WTC11 (cell line): Measurements from ENCODE around the gene CDKN1B. TPM values are rescaled to one million over a fixed set of nuclear protein-coding genes. Genes with fewer than 3 reads are reported as not detected.

Source experiments
- ATAC-seq: fragments of 200-7000 bp; cut with Tn5 transposase; 2 replicates; pipeline ENCODE4 v1.10.0; 2021; ENCODE audit warnings: mild to moderate bottlenecking, moderate library complexity
- CTCF ChIA-PET: fragments of 300-600 bp; sonication (Branson Sonifier 250); formaldehyde crosslinking; loops from one replicate; lab custom pipeline; 2021; ENCODE audit warnings: antibody characterized with exemption; lab: Charles Lee
- POLR2A ChIA-PET: fragments of 350-600 bp; sonication (Branson Sonifier 250); formaldehyde crosslinking; loops from one replicate; lab custom pipeline; 2021; ENCODE audit warnings: antibody characterized with exemption; lab: Charles Lee
- DNase-seq: peaks from one replicate; pipeline ENCODE4 v3.0.0; 2021; ENCODE audit warnings: low spot score
- H3K27ac Mint-ChIP-seq: 2 replicates; pipeline ENCODE4 v1.8.0; 2021; ENCODE audit warnings: mixed read lengths
- H3K27me3 Mint-ChIP-seq: 2 replicates; pipeline ENCODE4 v1.8.0; 2021; ENCODE audit warnings: low read depth, mild to moderate bottlenecking, moderate library complexity, mixed read lengths
- H3K36me3 Mint-ChIP-seq: 2 replicates; pipeline ENCODE4 v1.8.0; 2021; ENCODE audit warnings: mixed read lengths
- H3K4me1 Mint-ChIP-seq: 2 replicates; pipeline ENCODE4 v1.8.0; 2022; ENCODE audit warnings: mixed read lengths
- H3K4me3 Mint-ChIP-seq: 2 replicates; pipeline ENCODE4 v1.8.0; 2021; ENCODE audit warnings: mild to moderate bottlenecking, moderate library complexity, mixed read lengths
- H3K9me3 Mint-ChIP-seq: 2 replicates; pipeline ENCODE4 v1.8.0; 2021; ENCODE audit warnings: mixed read lengths
- ARID4B ChIP-seq: sonication (generic); formaldehyde crosslinking; IDR thresholded peaks from 2 replicates; pipeline ENCODE4 v1.8.0; 2023; ENCODE audit warnings: missing genetic modification reagents, mild to moderate bottlenecking, borderline replicate concordance
- ATF6 ChIP-seq: sonication (generic); formaldehyde crosslinking; IDR thresholded peaks from 2 replicates; pipeline ENCODE4 v1.8.1; 2023; ENCODE audit warnings: mild to moderate bottlenecking, missing genetic modification reagents
- CREM ChIP-seq: sonication (generic); formaldehyde crosslinking; IDR thresholded peaks from 2 replicates; pipeline ENCODE4 v1.8.1; 2022; ENCODE audit warnings: mild to moderate bottlenecking, missing genetic modification reagents, moderate library complexity
- FOXK1 ChIP-seq: sonication (generic); formaldehyde crosslinking; IDR thresholded peaks from 2 replicates; pipeline ENCODE4 v1.8.0; 2022; ENCODE audit warnings: mild to moderate bottlenecking, moderate library complexity, missing genetic modification reagents
- FOXP1 ChIP-seq: sonication (generic); formaldehyde crosslinking; IDR thresholded peaks from 2 replicates; pipeline ENCODE4 v1.8.0; 2022; ENCODE audit warnings: missing genetic modification reagents, mild to moderate bottlenecking, moderate library complexity, borderline replicate concordance
- GABPB1 ChIP-seq: sonication (generic); formaldehyde crosslinking; IDR thresholded peaks from 2 replicates; pipeline ENCODE4 v1.8.1; 2023; ENCODE audit warnings: mild to moderate bottlenecking, missing genetic modification reagents
- IRF2 ChIP-seq: sonication (generic); formaldehyde crosslinking; IDR thresholded peaks from 2 replicates; pipeline ENCODE4 v1.8.0; 2022; ENCODE audit warnings: low read depth, missing genetic modification reagents, borderline replicate concordance
- JAZF1 ChIP-seq: fragments of 250-450 bp; sonication (Bioruptor Pico); IDR thresholded peaks from 2 replicates; pipeline ENCODE4 v1.9.0; 2021; ENCODE audit warnings: moderate library complexity, mild to moderate bottlenecking, inconsistent platforms
- KAT7 ChIP-seq: sonication (generic); formaldehyde crosslinking; IDR thresholded peaks from 2 replicates; pipeline ENCODE4 v1.8.1; 2023; ENCODE audit warnings: missing genetic modification reagents, mild to moderate bottlenecking, borderline replicate concordance
- NR1H2 ChIP-seq: sonication (generic); formaldehyde crosslinking; IDR thresholded peaks from 2 replicates; pipeline ENCODE4 v1.9.0; 2021; ENCODE audit warnings: mild to moderate bottlenecking, moderate library complexity, missing genetic modification reagents
- PRDM15 ChIP-seq: sonication (generic); formaldehyde crosslinking; IDR thresholded peaks from 2 replicates; pipeline ENCODE4 v1.8.0; 2022; ENCODE audit warnings: missing genetic modification reagents
- PRRX2 ChIP-seq: fragments of 250-450 bp; sonication (Bioruptor Pico); IDR thresholded peaks from 2 replicates; pipeline ENCODE4 v1.8.0; 2021; ENCODE audit warnings: mild to moderate bottlenecking
- SP1 ChIP-seq: sonication (generic); formaldehyde crosslinking; conservative IDR thresholded peaks from 2 replicates; pipeline ENCODE4 v1.8.1; 2022; ENCODE audit warnings: missing genetic modification reagents
- USF2 ChIP-seq: sonication (generic); formaldehyde crosslinking; IDR thresholded peaks from 2 replicates; pipeline ENCODE4 v1.8.1; 2023; ENCODE audit warnings: mild to moderate bottlenecking, missing genetic modification reagents, moderate library complexity
- ZNF512 ChIP-seq: sonication (generic); formaldehyde crosslinking; IDR thresholded peaks from 2 replicates; pipeline ENCODE4 v1.8.1; 2022; ENCODE audit warnings: missing genetic modification reagents, borderline replicate concordance
- total RNA-seq: library from RNA; stranded (reverse); gene quantifications from 3 replicates; pipeline ENCODE4 v1.2.3, GENCODE V29; 2021

The CDKN1B gene
- total RNA-seq, 1 experiment from 2014 or later = 34.2 TPM

- H3K27me3 Mint-ChIP-seq = peaks cover 15% of the 10 kb centered on the region
- peaks cover 12% of the 10 kb centered on the region for H3K36me3 Mint-ChIP-seq
- TF ChIP-seq FOXK1 (0 out of 2 replicates have a peak, but pooled peaks have one; percentile 54), ATF6 (CRISPR knock-in tag) (no peak), FOXP1 (CRISPR knock-in tag) (peak; percentile 27; the same call in 1 of the 2 replicates), CREM (no peak; the same call in 1 of the 2 replicates), PRDM15 (CRISPR knock-in tag) (0 out of 2 replicates have a peak, but pooled peaks have one; percentile 14), USF2 (CRISPR knock-in tag) (no peak), SP1 (CRISPR knock-in tag) (peak; percentile 10; the same call in 1 of the 2 replicates), GABPB1 (CRISPR knock-in tag) (no peak)
- TF ChIP-seq, all 79 proteins: peak for 4
- ChIA-PET POLR2A (interaction anchor here (0.7 to 3.4 kb wide), 10 partner anchors 11 to 376 kb away, joined by 3 to 31 read pairs (median 4); partner anchors contain the start of genes DUSP16 and MANSC1), CTCF (interaction anchor here (0.7 to 2.6 kb wide), 3 partner anchors 10 to 22 kb away, joined by 3 to 43 read pairs (median 3); no protein-coding TSS in a partner anchor)
- no peaks in the 10 kb centered on the region for H3K9me3 Mint-ChIP-seq
- peak overlapping the region; percentile 81 for H3K4me3 Mint-ChIP-seq
- H3K27ac Mint-ChIP-seq = peak overlapping the region; percentile 97
- no peak for DNase-seq
- H3K4me1 Mint-ChIP-seq = peaks cover 23% of the 10 kb centered on the region
- peak; percentile 46 for ATAC-seq
Observed at GRCh38 chr12:12725956-12726554, 8.9 kb downstream of the CDKN1B start.

GRCh38 chr12:12726555-12727093 is 9.5 kb downstream of the CDKN1B start:
- Mint-ChIP-seq H3K27ac (peak overlapping the region; percentile 64), H3K4me1 (peaks cover 20% of the 10 kb centered on the region), H3K4me3 (peak overlapping the region; percentile 81), H3K9me3 (no peaks in the 10 kb centered on the region), H3K27me3 (peaks cover 15% of the 10 kb centered on the region), H3K36me3 (peaks cover 6% of the 10 kb centered on the region)
- ATAC-seq = no peak
- POLR2A ChIA-PET = interaction anchor here (3.4 kb wide), 1 partner anchor 11 kb away, joined by 31 read pairs; no protein-coding TSS in a partner anchor
- DNase-seq = no peak
- CTCF ChIA-PET = interaction anchor here (2.6 kb wide), 1 partner anchor 10 kb away, joined by 43 read pairs; no protein-coding TSS in a partner anchor
- no peak for TF ChIP-seq NR1H2 (CRISPR knock-in tag)
- no peak for TF ChIP-seq KAT7
- TF ChIP-seq ZNF512 (CRISPR knock-in tag) = no peak
- TF ChIP-seq ARID4B (CRISPR knock-in tag) = no peak
- TF ChIP-seq JAZF1 (CRISPR knock-in tag) = no peak
- no peak for TF ChIP-seq PRRX2 (CRISPR knock-in tag)
- no peak for TF ChIP-seq ATF6 (CRISPR knock-in tag)
- TF ChIP-seq USF2 (CRISPR knock-in tag) = no peak
- TF ChIP-seq IRF2 (CRISPR knock-in tag) = no peak
